Fibroblast of villous mesenchyme (primary cell): Measurements from ENCODE around the gene SLC17A9. TPM values are rescaled to one million over a fixed set of nuclear protein-coding genes. Genes with fewer than 3 reads are reported as not detected.

Experiments used
- DNase-seq: peaks from one replicate; pipeline ENCODE4 v3.0.0-alpha.2; 2010; ENCODE audit warnings: low read depth
- H3K4me3 ChIP-seq: 2 replicates; pipeline ENCODE4 v1.5.1; 2011; ENCODE audit warnings: low read depth, mild to moderate bottlenecking, low read length
- total RNA-seq: library from RNA; depleted of rRNA; stranded (reverse); fragments of >200 nt; gene quantifications from 2 replicates; pipeline ENCODE4 v1.2.3, GENCODE V29; 2012
- TF ChIP-seq, protein P1 (sequence below): IDR thresholded peaks from 2 replicates; pipeline ENCODE4 v1.5.1; 2012; ENCODE audit warnings: low read depth, mild to moderate bottlenecking, low read length; ENCODE audit not compliant: insufficient read depth

Gene SLC17A9
- total RNA-seq, 1 donor = 23.7 TPM

DNA sequence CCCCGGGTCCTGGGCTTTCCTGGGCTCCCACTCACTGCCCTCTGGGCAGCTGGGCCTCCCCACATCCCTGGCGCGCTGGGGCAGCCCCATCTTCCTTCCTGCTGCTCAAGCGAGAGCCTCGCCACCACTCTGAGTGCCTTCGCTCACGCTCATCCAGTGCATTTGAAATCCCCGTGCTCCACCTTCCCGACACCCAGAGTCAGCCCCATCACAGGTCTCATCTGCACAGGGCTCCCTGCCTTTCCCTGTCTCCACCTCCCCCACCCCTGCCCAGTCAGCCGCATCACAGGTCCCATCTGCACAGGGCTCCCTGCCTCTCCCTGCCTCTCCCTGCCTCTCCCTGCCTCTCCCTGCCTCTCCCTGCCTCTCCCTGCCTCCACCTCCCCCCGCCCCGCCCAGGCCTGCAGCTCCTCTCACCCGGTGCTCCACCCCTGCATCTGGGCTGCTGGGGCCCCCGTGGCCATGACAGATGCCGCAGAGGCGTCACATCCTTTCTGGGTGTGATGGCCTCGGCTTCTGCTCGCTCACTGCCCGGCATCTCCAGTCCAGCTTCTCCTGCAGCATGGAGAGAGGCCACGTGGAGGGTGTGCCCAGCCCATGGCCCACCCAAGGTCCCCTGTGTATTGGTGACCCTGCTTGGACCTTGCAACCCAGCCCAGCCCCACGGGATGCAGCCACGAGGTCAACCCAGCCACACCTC is 63.3 kb downstream of the SLC17A9 start:
- H3K4me3 ChIP-seq = no peak overlapping the region
- DNase-seq = no peak
- TF ChIP-seq, protein P1, sequence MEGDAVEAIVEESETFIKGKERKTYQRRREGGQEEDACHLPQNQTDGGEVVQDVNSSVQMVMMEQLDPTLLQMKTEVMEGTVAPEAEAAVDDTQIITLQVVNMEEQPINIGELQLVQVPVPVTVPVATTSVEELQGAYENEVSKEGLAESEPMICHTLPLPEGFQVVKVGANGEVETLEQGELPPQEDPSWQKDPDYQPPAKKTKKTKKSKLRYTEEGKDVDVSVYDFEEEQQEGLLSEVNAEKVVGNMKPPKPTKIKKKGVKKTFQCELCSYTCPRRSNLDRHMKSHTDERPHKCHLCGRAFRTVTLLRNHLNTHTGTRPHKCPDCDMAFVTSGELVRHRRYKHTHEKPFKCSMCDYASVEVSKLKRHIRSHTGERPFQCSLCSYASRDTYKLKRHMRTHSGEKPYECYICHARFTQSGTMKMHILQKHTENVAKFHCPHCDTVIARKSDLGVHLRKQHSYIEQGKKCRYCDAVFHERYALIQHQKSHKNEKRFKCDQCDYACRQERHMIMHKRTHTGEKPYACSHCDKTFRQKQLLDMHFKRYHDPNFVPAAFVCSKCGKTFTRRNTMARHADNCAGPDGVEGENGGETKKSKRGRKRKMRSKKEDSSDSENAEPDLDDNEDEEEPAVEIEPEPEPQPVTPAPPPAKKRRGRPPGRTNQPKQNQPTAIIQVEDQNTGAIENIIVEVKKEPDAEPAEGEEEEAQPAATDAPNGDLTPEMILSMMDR = no peak

DNA sequence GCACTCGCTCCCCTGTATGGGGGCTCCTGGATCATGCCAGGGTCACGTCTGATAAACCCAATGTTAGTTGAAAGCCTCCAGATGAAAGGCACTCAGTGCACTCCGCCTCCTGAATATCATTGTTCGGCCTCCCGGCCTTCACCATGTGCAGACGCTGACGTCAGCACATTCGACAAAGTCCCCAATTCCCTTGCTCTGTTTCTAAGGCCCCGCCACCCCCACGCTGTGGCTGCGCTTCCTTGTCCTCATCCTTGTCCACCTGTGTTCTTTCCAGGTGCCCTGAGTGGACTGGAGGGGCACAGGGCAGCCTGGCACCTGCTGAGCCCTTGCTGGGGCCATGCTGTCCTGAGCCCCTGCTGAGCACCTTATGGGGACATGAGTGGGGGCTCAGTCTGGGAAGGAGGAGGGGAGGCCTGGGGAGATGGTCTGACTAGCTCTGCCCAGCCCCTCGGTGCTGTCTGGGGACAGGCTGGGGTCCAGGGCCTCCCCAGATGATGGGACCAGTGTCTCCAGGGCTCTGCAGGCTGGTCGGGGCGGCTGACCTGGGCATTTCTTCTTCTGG is 64.1 kb downstream of the SLC17A9 start:
- TF ChIP-seq, protein P1 = no peak
- DNase-seq = no peak

DNA sequence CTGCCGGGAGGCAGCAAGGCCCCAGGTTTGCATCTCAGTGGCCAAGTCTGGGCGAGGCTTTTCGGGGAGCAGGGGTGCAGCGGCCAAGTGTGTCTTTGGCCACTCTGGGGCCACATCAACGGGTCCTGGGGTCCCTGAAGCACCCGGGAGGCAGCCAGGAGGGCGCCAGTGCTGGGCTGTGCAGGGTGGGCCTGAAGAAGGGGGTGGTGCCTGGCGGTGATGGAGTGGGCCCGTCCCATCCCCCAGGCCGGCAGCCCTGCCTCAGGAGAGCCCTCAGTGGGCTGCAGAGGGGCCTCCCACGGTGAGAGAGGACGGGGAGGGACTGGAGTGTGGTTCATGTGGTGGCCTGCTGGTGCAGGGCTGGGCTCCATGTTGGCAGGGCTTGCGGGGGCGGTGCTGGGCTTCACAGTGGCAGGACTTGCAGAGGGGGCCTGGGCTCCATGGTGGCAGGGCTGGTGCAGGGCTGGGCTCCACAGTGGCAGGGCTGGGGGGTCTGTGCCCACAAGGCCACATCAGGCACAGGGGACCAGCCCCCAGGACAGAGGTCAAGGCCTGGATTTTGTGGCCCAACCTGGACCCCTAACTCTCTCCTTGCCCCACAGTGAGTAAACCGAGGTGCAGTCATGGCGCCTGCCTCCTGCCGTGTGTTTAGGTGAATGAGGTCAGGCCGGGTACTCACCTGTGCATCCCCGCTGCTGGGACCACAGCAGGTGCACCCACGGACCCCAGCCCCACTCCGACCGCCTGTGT is 64.7 kb downstream of the SLC17A9 start:
- H3K4me3 ChIP-seq = no peak overlapping the region
- TF ChIP-seq, protein P1 = no peak
- DNase-seq = no peak

More for the DNA sequence above, 64.1 kb downstream of the SLC17A9 start:
- no peak overlapping the region for H3K4me3 ChIP-seq

DNA sequence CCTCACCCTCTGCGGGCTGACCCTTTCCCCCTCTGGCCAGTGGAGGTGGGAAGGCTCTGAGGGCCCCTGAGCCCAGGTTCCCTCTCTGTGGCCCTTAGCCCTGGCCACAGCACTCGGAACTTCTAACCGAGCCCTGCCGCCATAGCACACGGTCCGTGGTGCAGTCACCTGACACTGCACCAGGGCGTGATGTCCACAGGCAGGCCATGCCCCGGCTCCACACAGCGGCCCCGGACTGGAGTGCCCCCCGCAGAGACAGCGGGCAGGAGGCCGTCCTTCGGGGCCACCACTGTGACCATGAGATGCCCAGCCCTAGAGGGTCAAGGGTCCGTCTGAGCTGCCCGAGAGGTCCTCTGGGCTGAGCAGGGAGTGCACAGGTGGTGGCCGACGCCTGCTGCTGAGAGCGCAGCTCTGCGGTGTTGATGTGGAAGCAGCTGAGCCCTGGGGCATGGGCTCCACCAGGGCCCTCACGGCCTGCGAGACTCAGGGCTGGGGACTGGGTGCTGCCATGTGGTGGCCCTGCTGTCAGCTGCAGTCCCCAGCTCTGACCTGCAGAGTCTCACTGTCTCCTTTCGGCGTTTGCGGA is 65.4 kb downstream of the SLC17A9 start:
- TF ChIP-seq, protein P1 = no peak
- DNase-seq = no peak
- H3K4me3 ChIP-seq = no peak overlapping the region

Other genes starting within 250 kb of the SLC17A9 start
- under 0.01 TPM in 2 replicates for gene NTSR1, start 243.9 kb upstream of the SLC17A9 start, total RNA-seq
- gene MRGBP, start 156.2 kb upstream of the SLC17A9 start, total RNA-seq = 22.2 and 23.7 TPM in 2 replicates
- gene OGFR, start 147.9 kb upstream of the SLC17A9 start, total RNA-seq = 30.3 and 33.7 TPM in 2 replicates
- under 0.01 and 0.43 TPM in 2 replicates for gene COL9A3, start 135.7 kb upstream of the SLC17A9 start, total RNA-seq
- gene TCFL5, start 90.9 kb upstream of the SLC17A9 start, total RNA-seq = 12.6 and 19.0 TPM in 2 replicates
- 41.2 and 47.5 TPM in 2 replicates for gene DIDO1, start 26.2 kb upstream of the SLC17A9 start, total RNA-seq
- gene GID8, start 14.6 kb upstream of the SLC17A9 start, total RNA-seq = 31.2 and 34.5 TPM in 2 replicates
- gene BHLHE23, start 54.3 kb downstream of the SLC17A9 start, total RNA-seq = not detected in 2 replicates